NCI-H82 treated with DMSO at 0.1 percent for 48 hours (cell line): ENCODE data around the gene PFDN1.
"Not testable (repeated sequence)": the region's sequence is repeated elsewhere in the genome, so short reads cannot be mapped to it uniquely, and the experiment has no call there.

Experiments
- DNase-seq: peaks from one replicate; lab custom pipeline; 2025; ENCODE audit not compliant: unreplicated experiment; lab: John Stamatoyannopoulos, UW

Gene PFDN1

GRCh38 chr5:140217299-140218026 lies 85.4 kb downstream of the PFDN1 start:
- DNase-seq = no peak

DNA sequence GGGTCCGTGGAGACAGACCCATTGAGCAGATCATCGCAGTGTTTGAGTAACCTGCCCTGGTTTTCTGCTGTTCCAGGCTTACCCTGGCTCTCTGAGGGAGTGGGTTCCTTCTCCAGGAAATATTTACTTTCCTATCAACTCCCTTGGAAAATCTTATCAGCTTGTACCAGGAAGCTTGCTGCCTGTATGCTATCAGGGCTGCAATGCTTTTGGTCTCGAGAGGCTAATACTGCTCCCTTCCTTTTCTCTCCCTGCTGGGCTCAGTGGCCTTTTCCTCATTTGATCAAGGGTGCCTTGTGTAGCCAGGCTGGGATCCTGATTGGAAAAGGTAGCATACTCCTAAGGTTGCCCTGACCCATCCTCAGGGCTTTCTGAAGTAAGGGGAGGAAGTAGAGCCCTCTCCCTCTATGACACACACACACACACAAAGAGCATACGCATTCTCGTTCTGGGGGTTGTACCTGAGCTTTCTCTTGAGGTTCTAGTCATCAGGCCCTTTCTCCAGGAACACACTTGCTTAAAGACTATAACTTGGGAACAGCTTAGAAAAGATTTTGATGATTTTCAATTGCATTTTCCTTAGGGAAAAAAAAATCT lies 86.3 kb downstream of the PFDN1 start:
- no peak for DNase-seq

GRCh38 chr5:140215276-140215675 lies 87.6 kb downstream of the PFDN1 start:
- no peak for DNase-seq

- DNase-seq = no peak
These were observed 88.1 kb downstream of the PFDN1 start for GRCh38 chr5:140214831-140215230.

GRCh38 chr5:140213370-140213983 lies 89.4 kb downstream of the PFDN1 start:
- no peak for DNase-seq

DNA sequence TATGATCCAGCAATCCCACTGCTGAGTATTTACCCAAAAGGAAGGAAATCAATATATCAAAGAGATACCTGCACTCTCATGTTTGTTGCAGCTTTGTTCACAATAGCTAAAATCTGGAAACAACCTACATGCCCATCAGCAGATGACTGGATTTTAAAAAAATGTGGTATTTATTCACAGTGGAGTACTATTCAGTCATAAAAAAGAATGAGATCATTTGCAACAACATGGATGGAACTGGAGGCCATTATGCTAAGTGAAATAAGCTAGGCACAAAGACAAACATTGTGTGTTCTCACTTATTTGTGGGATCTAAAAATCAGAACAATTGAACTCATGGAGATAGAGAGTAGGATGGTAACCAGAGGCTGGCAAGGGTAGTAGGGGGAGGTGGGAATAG lies 94.8 kb downstream of the PFDN1 start:
- DNase-seq = no peak

GRCh38 chr5:140207250-140207964 lies 95.5 kb downstream of the PFDN1 start:
- DNase-seq = no peak

GRCh38 chr5:140205952-140206351 lies 96.9 kb downstream of the PFDN1 start:
- DNase-seq = no peak

GRCh38 chr5:140205216-140205615 lies 97.7 kb downstream of the PFDN1 start:
- no peak for DNase-seq

DNA sequence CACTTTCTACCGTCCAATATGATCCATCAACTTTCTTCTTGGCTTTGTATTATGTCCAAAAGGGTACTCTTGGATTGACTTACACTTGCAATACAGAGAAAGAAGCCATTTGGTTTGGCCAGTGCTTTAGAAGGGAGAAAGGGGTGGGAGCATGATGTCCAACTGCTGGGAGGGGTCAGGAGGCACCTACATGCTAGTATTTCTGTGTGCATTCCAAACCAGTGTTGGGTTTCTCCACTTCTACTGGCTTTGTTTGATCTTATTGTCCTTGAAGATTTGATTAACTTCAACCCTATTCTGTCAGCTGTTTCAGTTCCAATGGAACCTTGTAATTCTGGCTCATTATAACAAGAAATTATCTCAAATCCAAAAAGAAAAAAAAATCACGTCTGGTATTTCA lies 100.3 kb downstream of the PFDN1 start:
- DNase-seq = no peak

DNA sequence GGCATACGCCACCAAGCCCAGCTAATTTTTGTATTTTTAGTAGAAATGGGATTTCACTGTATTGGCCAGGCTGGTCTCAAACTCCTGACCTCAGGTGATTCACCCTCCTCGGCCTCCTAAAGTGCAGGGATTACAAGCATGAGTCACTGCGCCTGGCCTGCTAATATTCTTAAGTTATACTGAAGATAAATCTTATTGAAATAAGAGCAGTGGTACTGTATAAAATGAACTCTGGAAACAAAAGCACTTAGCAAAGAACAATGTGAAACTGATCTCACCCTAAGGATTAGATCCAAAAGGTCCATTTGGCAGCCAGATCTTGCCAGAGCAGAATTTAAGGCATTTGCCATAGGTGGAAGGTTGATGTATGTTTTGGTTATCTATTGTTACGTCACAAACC lies 100.8 kb downstream of the PFDN1 start:
- DNase-seq = no peak

- DNase-seq = not testable (repeated sequence)
These were observed 104.0 kb downstream of the PFDN1 start for GRCh38 chr5:140198915-140199314.

GRCh38 chr5:140197023-140197422 lies 105.9 kb downstream of the PFDN1 start:
- no peak for DNase-seq

- no peak for DNase-seq
These were observed 106.6 kb downstream of the PFDN1 start for GRCh38 chr5:140196115-140196814.
